GM12874 (cell line): ENCODE results near the gene ETV4.

Source experiments
- CTCF ChIP-seq: IDR thresholded peaks from 2 replicates; pipeline ENCODE4 v1.5.1; 2011; ENCODE audit warnings: low read depth, mild to moderate bottlenecking, control low read depth, low read length, moderate library complexity; ENCODE audit not compliant: insufficient read depth

Gene ETV4

GRCh38 chr17:43540821-43541674 lies 5.1 kb downstream of the ETV4 start:
- no peak for TF ChIP-seq CTCF

GRCh38 chr17:43536236-43536992 lies 9.7 kb downstream of the ETV4 start:
- no peak for TF ChIP-seq CTCF

- no peak for TF ChIP-seq CTCF
Observed at GRCh38 chr17:43534909-43535308, 11.2 kb downstream of the ETV4 start.

GRCh38 chr17:43533699-43534098 lies 12.4 kb downstream of the ETV4 start:
- no peak for TF ChIP-seq CTCF

GRCh38 chr17:43532581-43532980 lies 13.6 kb downstream of the ETV4 start:
- TF ChIP-seq CTCF = no peak

GRCh38 chr17:43531955-43532354 lies 14.2 kb downstream of the ETV4 start:
- TF ChIP-seq CTCF = no peak

- TF ChIP-seq CTCF = no peak
Observed at GRCh38 chr17:43531082-43531378, 15.1 kb downstream of the ETV4 start.
